Dendritic cell treated with granulocyte-macrophage colony-stimulating factor and Interleukin-4, amounts not matched to agents 40 ng/mL and 50 ng/mL, for 4 days (primary cell): ENCODE measurements around the gene STARD5.

Experiments
- H3K27ac Mint-ChIP-seq: one replicate; pipeline ENCODE4 v1.8.0; 2022; ENCODE audit warnings: mild to moderate bottlenecking, mixed read lengths
- H3K27me3 Mint-ChIP-seq: one replicate; pipeline ENCODE4 v1.8.0; 2022; ENCODE audit warnings: mild to moderate bottlenecking, mixed read lengths
- H3K36me3 Mint-ChIP-seq: one replicate; pipeline ENCODE4 v1.8.0; 2022; ENCODE audit warnings: low read depth, mixed read lengths
- H3K4me1 Mint-ChIP-seq: one replicate; pipeline ENCODE4 v1.8.0; 2022; ENCODE audit warnings: low read depth, mixed read lengths
- H3K4me3 Mint-ChIP-seq: one replicate; pipeline ENCODE4 v1.8.0; 2022; ENCODE audit warnings: mild to moderate bottlenecking, moderate library complexity, mixed read lengths
- H3K9me3 Mint-ChIP-seq: one replicate; pipeline ENCODE4 v1.8.0; 2022; ENCODE audit warnings: mixed read lengths
- intact Hi-C: fragments of 100-400 bp; cut with micrococcal nuclease; formaldehyde crosslinking; loops from one replicate; pipeline ENCODE4 v1.15.0; 2022

STARD5 gene

DNA sequence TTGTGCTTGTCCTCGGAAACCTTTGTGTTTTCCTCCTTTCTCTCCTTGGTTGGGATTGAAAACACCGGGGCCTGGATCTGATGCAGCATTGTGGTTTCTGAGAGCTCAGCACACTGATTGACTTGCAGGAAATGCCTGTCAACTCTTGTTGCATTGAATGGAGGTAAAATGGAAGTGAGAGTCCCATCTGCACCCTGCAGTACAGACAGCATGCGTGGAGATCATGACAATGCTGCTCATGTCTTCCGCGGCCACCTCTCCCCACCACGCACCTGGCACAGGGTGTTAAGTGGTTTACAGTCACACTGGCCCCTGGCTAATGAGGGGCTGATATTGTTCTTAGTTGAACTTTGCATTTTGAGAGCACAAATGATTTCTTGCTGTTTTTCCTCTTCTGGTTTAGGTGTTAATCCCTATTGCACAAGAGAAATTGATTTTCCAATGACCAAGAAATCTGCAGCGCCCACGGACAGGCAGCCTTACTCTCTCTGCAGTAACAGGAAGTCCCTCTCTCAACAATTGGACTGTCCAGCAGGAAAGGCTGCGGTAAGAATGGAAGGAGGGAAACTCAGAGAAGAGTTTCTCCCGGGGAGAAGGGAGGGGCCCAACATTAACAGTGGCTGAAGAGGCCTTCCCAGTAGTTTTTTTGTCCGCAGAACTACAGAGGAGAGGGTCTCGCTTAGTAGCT is 58.5 kb downstream of the STARD5 start:
- Mint-ChIP-seq H3K4me1 (peaks cover 31% of the 10 kb centered on the region), H3K9me3 (no peaks in the 10 kb centered on the region), H3K4me3 (no peak overlapping the region), H3K36me3 (no peaks in the 10 kb centered on the region), H3K27ac (no peak overlapping the region), H3K27me3 (peaks cover 25% of the 10 kb centered on the region)
- intact Hi-C loops, result loop anchor here (5.0 to 10.0 kb wide), 2 partner anchors 263 to 811 kb away; partner anchors contain the start of gene TLNRD1

- H3K4me1 Mint-ChIP-seq, result peaks cover 27% of the 10 kb centered on the region
- intact Hi-C loops, result loop anchor here (10.0 kb wide), 1 partner anchor 809 kb away; no protein-coding TSS in a partner anchor
- H3K36me3 Mint-ChIP-seq, result no peaks in the 10 kb centered on the region
- no peak overlapping the region for H3K27ac Mint-ChIP-seq
- peaks cover 28% of the 10 kb centered on the region for H3K27me3 Mint-ChIP-seq
- H3K9me3 Mint-ChIP-seq, result no peaks in the 10 kb centered on the region
- no peak overlapping the region for H3K4me3 Mint-ChIP-seq
These were observed 59.7 kb downstream of the STARD5 start for GRCh38 chr15:81264072-81264857.

GRCh38 chr15:81263477-81263876 is 60.5 kb downstream of the STARD5 start:
- peaks cover 32% of the 10 kb centered on the region for H3K27me3 Mint-ChIP-seq
- intact Hi-C loops, result loop anchor here (10.0 kb wide), 1 partner anchor 809 kb away; no protein-coding TSS in a partner anchor
- H3K4me1 Mint-ChIP-seq, result peaks cover 20% of the 10 kb centered on the region
- no peaks in the 10 kb centered on the region for H3K36me3 Mint-ChIP-seq
- no peak overlapping the region for H3K4me3 Mint-ChIP-seq
- no peak overlapping the region for H3K27ac Mint-ChIP-seq
- no peaks in the 10 kb centered on the region for H3K9me3 Mint-ChIP-seq

- Mint-ChIP-seq H3K36me3 (no peaks in the 10 kb centered on the region), H3K27ac (no peak overlapping the region), H3K27me3 (peaks cover 32% of the 10 kb centered on the region), H3K4me1 (peaks cover 15% of the 10 kb centered on the region), H3K4me3 (no peak overlapping the region), H3K9me3 (no peaks in the 10 kb centered on the region)
- intact Hi-C loops, result loop anchor here (10.0 kb wide), 1 partner anchor 806 kb away; no protein-coding TSS in a partner anchor
These were observed 62.6 kb downstream of the STARD5 start for GRCh38 chr15:81261172-81261811.

GRCh38 chr15:81259760-81260298 is 64.1 kb downstream of the STARD5 start:
- no peak overlapping the region for H3K27ac Mint-ChIP-seq
- intact Hi-C loops, result loop anchor here (10.0 kb wide), 1 partner anchor 805 kb away; no protein-coding TSS in a partner anchor

More at GRCh38 chr15:81259760-81260298, 64.1 kb downstream of the STARD5 start:
- Mint-ChIP-seq H3K4me3 (no peak overlapping the region), H3K4me1 (peaks cover under 1% of the 10 kb centered on the region), H3K9me3 (no peaks in the 10 kb centered on the region), H3K36me3 (no peaks in the 10 kb centered on the region), H3K27me3 (peaks cover 24% of the 10 kb centered on the region)
